K562 (cell line): Measurements from ENCODE around the gene FANCD2. TPM values are rescaled to one million over a fixed set of nuclear protein-coding genes. Genes with fewer than 3 reads are reported as not detected.

Experiments used
- CREM ChIP-seq: IDR thresholded peaks from 2 replicates; pipeline ENCODE4 v1.6.1; 2014; ENCODE audit warnings: antibody characterized with exemption, low read depth
- CXXC5 ChIP-seq: fragments of 250-450 bp; sonication (Bioruptor Pico); IDR thresholded peaks from 2 replicates; pipeline ENCODE4 v1.8.0; 2022; ENCODE audit warnings: inconsistent platforms, mild to moderate bottlenecking, moderate library complexity
- DACH1 ChIP-seq: fragments of 450-650 bp; IDR thresholded peaks from 2 replicates; pipeline ENCODE4 v1.6.1; 2018; ENCODE audit not compliant: partially characterized antibody
- ESRRA ChIP-seq: fragments of 450-650 bp; IDR thresholded peaks from 2 replicates; pipeline ENCODE4 v1.6.1; 2014; ENCODE audit warnings: low read depth, mild to moderate bottlenecking, moderate library complexity, borderline replicate concordance
- GTF2E2 ChIP-seq: fragments of 200-800 bp; sonication (Bioruptor generic); IDR thresholded peaks from 2 replicates; pipeline ENCODE4 v1.6.1; 2016; ENCODE audit warnings: missing genetic modification characterization, missing compliant biosample characterization
- KDM2B ChIP-seq: fragments of 250-450 bp; sonication (Bioruptor Pico); IDR thresholded peaks from 2 replicates; pipeline ENCODE4 v1.8.0; 2021; ENCODE audit warnings: mild to moderate bottlenecking, moderate library complexity
- MXI1 ChIP-seq: IDR thresholded peaks from 2 replicates; pipeline ENCODE4 v1.6.1; 2011; ENCODE audit warnings: low read depth, mild to moderate bottlenecking, improper control_type of control experiment, low read length
- NBN ChIP-seq: fragments of 450-650 bp; IDR thresholded peaks from 2 replicates; pipeline ENCODE4 v1.6.1; 2016; ENCODE audit warnings: low read depth, mild to moderate bottlenecking
- NCOA1 ChIP-seq: fragments of 450-650 bp; IDR thresholded peaks from 2 replicates; pipeline ENCODE4 v1.6.1; 2016; ENCODE audit warnings: low read depth
- NCOR1 ChIP-seq: fragments of 450-650 bp; IDR thresholded peaks from 2 replicates; pipeline ENCODE4 v1.6.1; 2016; ENCODE audit warnings: mild to moderate bottlenecking, moderate library complexity
- POLR2A ChIP-seq: fragments of 450-650 bp; conservative IDR thresholded peaks from 2 replicates; pipeline ENCODE4 v1.6.1; 2016
- ZNF175 ChIP-seq: fragments of 200-800 bp; sonication (Bioruptor generic); IDR thresholded peaks from 2 replicates; pipeline ENCODE4 v1.6.1; 2016; ENCODE audit warnings: low read depth, mild to moderate bottlenecking, missing genetic modification characterization, missing compliant biosample characterization
- polyA plus RNA-seq, 8 experiments: library from polyadenylated mRNA; depleted of rRNA in 4 of 8; stranded (reverse) in 5 of 8; unstranded in 3 of 8; fragments of >200 nt; fragmentation: Nextera tagmentation in 2 of 8; fragmentation: Illumina TruSeq in 1 of 8; extraction: Ambion mirVana in 2 of 8; extraction: Trizol in 1 of 8; gene quantifications; 2 replicates each; pipeline versions ENCODE4 v1.2.1 to v1.2.3, GENCODE V29; 2011 to 2014; ENCODE audit warnings: inconsistent platforms in 1 of 8, missing spikeins in 1 of 8
- total RNA-seq, 7 experiments: library from RNA; depleted of rRNA in 6 of 7; stranded (reverse); fragments of >200 nt in 6 of 7; fragmentation: Illumina TruSeq in 2 of 7; extraction: Trizol in 2 of 7; gene quantifications; 2 replicates each; pipeline versions ENCODE4 v1.2.1 to v1.2.3, GENCODE V29; 2011 to 2021; ENCODE audit warnings: low replicate concordance in 1 of 7
- TF ChIP-seq, protein P1 (sequence below), 2 experiments: IDR thresholded peaks in 1 of 2; conservative IDR thresholded peaks in 1 of 2; 2 replicates each; pipeline ENCODE4 v1.6.1; 2016; ENCODE audit warnings: low read depth in 2 of 2, mild to moderate bottlenecking in 1 of 2, missing compliant biosample characterization in 1 of 2, missing genetic modification characterization in 1 of 2, moderate library complexity in 1 of 2
- TF ChIP-seq, protein P2 (sequence below), 2 experiments: fragments of 450-650 bp; conservative IDR thresholded peaks; 2 replicates each; pipeline ENCODE4 v1.6.1; 2017; ENCODE audit warnings: mild to moderate bottlenecking in 2 of 2, moderate library complexity in 2 of 2
- TF ChIP-seq, protein P3 (sequence below): fragments of 450-650 bp; IDR thresholded peaks from 2 replicates; pipeline ENCODE4 v1.6.1; 2016
- TF ChIP-seq, protein P4 (sequence below): fragments of 200-800 bp; sonication (Bioruptor generic); IDR thresholded peaks from 2 replicates; pipeline ENCODE4 v1.6.1; 2017; ENCODE audit warnings: missing genetic modification characterization, missing compliant biosample characterization
- TF ChIP-seq, protein P5 (sequence below), 2 experiments: fragments of 450-650 bp; IDR thresholded peaks; 2 replicates each; pipeline ENCODE4 v1.6.1; 2018; ENCODE audit warnings: mild to moderate bottlenecking in 2 of 2, low read depth in 1 of 2; ENCODE audit not compliant: partially characterized antibody in 2 of 2

The FANCD2 gene
- total and polyA plus RNA-seq, 9 of the 15 experiments (the other 6 are each of a cell fraction or from before 2014, with no cell fraction given), result 59.4 to 137 (median 96.1) TPM

DNA sequence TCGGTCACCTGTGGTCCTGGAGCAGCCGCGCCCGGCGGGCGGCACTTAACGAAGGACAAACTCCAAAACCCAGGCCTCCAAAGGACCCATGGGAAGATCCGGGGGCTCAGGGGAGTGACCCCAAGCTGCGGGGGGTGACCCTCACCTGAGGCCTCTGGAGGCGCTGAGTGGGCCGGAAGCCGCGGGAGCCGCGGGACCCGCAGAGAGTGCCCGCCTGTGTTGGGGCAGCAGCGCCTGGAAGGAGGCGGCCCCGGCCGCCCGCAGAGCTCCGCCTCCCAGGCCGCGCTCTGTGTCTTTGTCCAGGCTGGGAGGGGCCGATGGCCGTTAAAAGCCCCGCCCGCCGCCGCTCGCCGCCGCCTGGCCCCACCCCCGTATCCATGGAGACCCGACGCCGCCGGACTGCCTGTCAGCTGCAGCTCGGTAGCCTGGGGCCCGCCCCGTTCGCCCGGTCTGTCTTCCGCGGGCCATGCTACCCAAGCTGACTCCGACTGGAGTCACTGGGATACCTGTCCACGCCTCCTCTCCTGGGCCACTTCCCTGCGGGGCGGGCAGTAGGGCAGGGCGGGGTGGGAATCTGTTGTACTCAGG lies 15.3 kb upstream of the FANCD2 start (continued):
- TF ChIP-seq, protein P1, sequence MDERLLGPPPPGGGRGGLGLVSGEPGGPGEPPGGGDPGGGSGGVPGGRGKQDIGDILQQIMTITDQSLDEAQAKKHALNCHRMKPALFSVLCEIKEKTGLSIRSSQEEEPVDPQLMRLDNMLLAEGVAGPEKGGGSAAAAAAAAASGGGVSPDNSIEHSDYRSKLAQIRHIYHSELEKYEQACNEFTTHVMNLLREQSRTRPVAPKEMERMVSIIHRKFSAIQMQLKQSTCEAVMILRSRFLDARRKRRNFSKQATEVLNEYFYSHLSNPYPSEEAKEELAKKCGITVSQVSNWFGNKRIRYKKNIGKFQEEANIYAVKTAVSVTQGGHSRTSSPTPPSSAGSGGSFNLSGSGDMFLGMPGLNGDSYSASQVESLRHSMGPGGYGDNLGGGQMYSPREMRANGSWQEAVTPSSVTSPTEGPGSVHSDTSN (CRISPR knock-in tag; IDR thresholded peaks at IDR 0.05; ENCODE audit: low read depth), result peak; percentile 39; the same call in 1 of the 2 replicates
- TF ChIP-seq, protein P1 (tag; conservative IDR thresholded peaks at IDR 0.05; ENCODE audit: low read depth), result no peak; the same call in 1 of the 2 replicates
- TF ChIP-seq, protein P2, sequence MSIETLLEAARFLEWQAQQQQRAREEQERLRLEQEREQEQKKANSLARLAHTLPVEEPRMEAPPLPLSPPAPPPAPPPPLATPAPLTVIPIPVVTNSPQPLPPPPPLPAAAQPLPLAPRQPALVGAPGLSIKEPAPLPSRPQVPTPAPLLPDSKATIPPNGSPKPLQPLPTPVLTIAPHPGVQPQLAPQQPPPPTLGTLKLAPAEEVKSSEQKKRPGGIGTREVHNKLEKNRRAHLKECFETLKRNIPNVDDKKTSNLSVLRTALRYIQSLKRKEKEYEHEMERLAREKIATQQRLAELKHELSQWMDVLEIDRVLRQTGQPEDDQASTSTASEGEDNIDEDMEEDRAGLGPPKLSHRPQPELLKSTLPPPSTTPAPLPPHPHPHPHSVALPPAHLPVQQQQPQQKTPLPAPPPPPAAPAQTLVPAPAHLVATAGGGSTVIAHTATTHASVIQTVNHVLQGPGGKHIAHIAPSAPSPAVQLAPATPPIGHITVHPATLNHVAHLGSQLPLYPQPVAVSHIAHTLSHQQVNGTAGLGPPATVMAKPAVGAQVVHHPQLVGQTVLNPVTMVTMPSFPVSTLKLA (conservative IDR thresholded peaks at IDR 0.05), result peak in 1 of 2 experiments; percentile 78; a peak in 2 of 4 replicates
- TF ChIP-seq GTF2E2 (tag), result no peak
- TF ChIP-seq NCOR1, result no peak
- no peak for TF ChIP-seq NBN
- peak; percentile 40 for TF ChIP-seq DACH1
- peak; percentile 49; the same call in 1 of the 2 replicates for TF ChIP-seq POLR2A
- peak; percentile 58; the same call in 1 of the 2 replicates for TF ChIP-seq ESRRA
- TF ChIP-seq, protein P3, sequence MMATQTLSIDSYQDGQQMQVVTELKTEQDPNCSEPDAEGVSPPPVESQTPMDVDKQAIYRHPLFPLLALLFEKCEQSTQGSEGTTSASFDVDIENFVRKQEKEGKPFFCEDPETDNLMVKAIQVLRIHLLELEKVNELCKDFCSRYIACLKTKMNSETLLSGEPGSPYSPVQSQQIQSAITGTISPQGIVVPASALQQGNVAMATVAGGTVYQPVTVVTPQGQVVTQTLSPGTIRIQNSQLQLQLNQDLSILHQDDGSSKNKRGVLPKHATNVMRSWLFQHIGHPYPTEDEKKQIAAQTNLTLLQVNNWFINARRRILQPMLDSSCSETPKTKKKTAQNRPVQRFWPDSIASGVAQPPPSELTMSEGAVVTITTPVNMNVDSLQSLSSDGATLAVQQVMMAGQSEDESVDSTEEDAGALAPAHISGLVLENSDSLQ, result peak; percentile 92
- TF ChIP-seq, protein P4, sequence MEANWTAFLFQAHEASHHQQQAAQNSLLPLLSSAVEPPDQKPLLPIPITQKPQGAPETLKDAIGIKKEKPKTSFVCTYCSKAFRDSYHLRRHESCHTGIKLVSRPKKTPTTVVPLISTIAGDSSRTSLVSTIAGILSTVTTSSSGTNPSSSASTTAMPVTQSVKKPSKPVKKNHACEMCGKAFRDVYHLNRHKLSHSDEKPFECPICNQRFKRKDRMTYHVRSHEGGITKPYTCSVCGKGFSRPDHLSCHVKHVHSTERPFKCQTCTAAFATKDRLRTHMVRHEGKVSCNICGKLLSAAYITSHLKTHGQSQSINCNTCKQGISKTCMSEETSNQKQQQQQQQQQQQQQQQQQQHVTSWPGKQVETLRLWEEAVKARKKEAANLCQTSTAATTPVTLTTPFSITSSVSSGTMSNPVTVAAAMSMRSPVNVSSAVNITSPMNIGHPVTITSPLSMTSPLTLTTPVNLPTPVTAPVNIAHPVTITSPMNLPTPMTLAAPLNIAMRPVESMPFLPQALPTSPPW (CRISPR knock-in tag), result peak; percentile 84
- TF ChIP-seq CREM, result 0 out of 2 replicates have a peak, but pooled peaks have one; percentile 11
- TF ChIP-seq KDM2B (CRISPR knock-in tag), result peak; percentile 92; the same call in 1 of the 2 replicates
- no peak for TF ChIP-seq ZNF175 (CRISPR knock-in tag)
- TF ChIP-seq NCOA1, result no peak
- TF ChIP-seq, protein P5, sequence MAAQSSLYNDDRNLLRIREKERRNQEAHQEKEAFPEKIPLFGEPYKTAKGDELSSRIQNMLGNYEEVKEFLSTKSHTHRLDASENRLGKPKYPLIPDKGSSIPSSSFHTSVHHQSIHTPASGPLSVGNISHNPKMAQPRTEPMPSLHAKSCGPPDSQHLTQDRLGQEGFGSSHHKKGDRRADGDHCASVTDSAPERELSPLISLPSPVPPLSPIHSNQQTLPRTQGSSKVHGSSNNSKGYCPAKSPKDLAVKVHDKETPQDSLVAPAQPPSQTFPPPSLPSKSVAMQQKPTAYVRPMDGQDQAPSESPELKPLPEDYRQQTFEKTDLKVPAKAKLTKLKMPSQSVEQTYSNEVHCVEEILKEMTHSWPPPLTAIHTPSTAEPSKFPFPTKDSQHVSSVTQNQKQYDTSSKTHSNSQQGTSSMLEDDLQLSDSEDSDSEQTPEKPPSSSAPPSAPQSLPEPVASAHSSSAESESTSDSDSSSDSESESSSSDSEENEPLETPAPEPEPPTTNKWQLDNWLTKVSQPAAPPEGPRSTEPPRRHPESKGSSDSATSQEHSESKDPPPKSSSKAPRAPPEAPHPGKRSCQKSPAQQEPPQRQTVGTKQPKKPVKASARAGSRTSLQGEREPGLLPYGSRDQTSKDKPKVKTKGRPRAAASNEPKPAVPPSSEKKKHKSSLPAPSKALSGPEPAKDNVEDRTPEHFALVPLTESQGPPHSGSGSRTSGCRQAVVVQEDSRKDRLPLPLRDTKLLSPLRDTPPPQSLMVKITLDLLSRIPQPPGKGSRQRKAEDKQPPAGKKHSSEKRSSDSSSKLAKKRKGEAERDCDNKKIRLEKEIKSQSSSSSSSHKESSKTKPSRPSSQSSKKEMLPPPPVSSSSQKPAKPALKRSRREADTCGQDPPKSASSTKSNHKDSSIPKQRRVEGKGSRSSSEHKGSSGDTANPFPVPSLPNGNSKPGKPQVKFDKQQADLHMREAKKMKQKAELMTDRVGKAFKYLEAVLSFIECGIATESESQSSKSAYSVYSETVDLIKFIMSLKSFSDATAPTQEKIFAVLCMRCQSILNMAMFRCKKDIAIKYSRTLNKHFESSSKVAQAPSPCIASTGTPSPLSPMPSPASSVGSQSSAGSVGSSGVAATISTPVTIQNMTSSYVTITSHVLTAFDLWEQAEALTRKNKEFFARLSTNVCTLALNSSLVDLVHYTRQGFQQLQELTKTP (IDR thresholded peaks at IDR 0.05; ENCODE audit: low read depth in 1 of 2, partially characterized antibody in 2 of 2), result no peak
- peak; percentile 80 for TF ChIP-seq MXI1
- TF ChIP-seq CXXC5 (CRISPR knock-in tag), result peak; percentile 58
